Fibroblast of lung (primary cell): ENCODE measurements around the gene IL19. TPM values are rescaled to one million over a fixed set of nuclear protein-coding genes. Genes with fewer than 3 reads are reported as not detected.

ENCODE experiments used
- DNase-seq, 2 donors: peaks; one replicate each; pipeline versions ENCODE4 v3.0.0 to v3.0.0-alpha.2; 2010; ENCODE audit warnings: low read depth in 2 of 2
- H2AFZ ChIP-seq: 2 replicates; pipeline ENCODE4 v1.5.1; 2012; ENCODE audit warnings: low read length, control low read depth, inconsistent platforms
- H3K27ac ChIP-seq: 2 replicates; pipeline ENCODE4 v1.5.1; 2011; ENCODE audit warnings: low read length, control low read depth; ENCODE audit not compliant: insufficient read depth
- H3K27me3 ChIP-seq: 2 replicates; pipeline ENCODE4 v1.5.1; 2011; ENCODE audit warnings: mild to moderate bottlenecking, low read length; ENCODE audit not compliant: control insufficient read depth, insufficient read depth
- H3K36me3 ChIP-seq: 2 replicates; pipeline ENCODE4 v1.5.1; 2011; ENCODE audit warnings: low read length; ENCODE audit not compliant: control insufficient read depth, insufficient read depth
- H3K4me1 ChIP-seq: 2 replicates; pipeline ENCODE4 v1.5.1; 2011; ENCODE audit warnings: low read length; ENCODE audit not compliant: control insufficient read depth, insufficient read depth; ENCODE audit errors: extremely low read depth
- H3K4me2 ChIP-seq: 2 replicates; pipeline ENCODE4 v1.5.1; 2011; ENCODE audit warnings: low read length, control low read depth; ENCODE audit not compliant: insufficient read depth; ENCODE audit errors: extremely low read depth
- H3K4me3 ChIP-seq, 4 experiments: fragments of 200-600 bp in 1 of 4; sonication (generic) in 1 of 4; replicated peaks in 1 of 4; 2 replicates each; pipeline ENCODE4 v1.5.1; 2011 to 2016; ENCODE audit warnings: low read length in 4 of 4, low read depth in 3 of 4, mild to moderate bottlenecking in 3 of 4, control low read depth in 2 of 4, inconsistent platforms in 1 of 4, mixed read lengths in 1 of 4; ENCODE audit not compliant: insufficient read depth in 1 of 4; ENCODE audit errors: control extremely low read depth in 1 of 4
- H3K79me2 ChIP-seq: 2 replicates; pipeline ENCODE4 v1.5.1; 2012; ENCODE audit warnings: mild to moderate bottlenecking, low read length, inconsistent platforms; ENCODE audit not compliant: control insufficient read depth, insufficient read depth
- H3K9ac ChIP-seq: 2 replicates; pipeline ENCODE4 v1.5.1; 2011; ENCODE audit warnings: mild to moderate bottlenecking, low read length, control low read depth; ENCODE audit not compliant: insufficient read depth
- H3K9me3 ChIP-seq: 2 replicates; pipeline ENCODE4 v1.5.1; 2012; ENCODE audit warnings: low read depth, low read length; ENCODE audit not compliant: control insufficient read depth, insufficient read depth
- H4K20me1 ChIP-seq: 2 replicates; pipeline ENCODE4 v1.5.1; 2011; ENCODE audit warnings: low read length; ENCODE audit not compliant: control insufficient read depth, insufficient read depth; ENCODE audit errors: extremely low read depth
- CTCF ChIP-seq, 2 donors: IDR thresholded peaks in 1 of 2; conservative IDR thresholded peaks in 1 of 2; 1 replicate in 1 of 2; 2 replicates in 1 of 2; pipeline ENCODE4 v1.5.1; 2011 to 2012; ENCODE audit warnings: low read length in 2 of 2, control low read depth in 1 of 2, inconsistent platforms in 1 of 2, low read depth in 1 of 2, mild to moderate bottlenecking in 1 of 2
- EZH2 ChIP-seq: IDR thresholded peaks from 2 replicates; pipeline ENCODE4 v1.5.1; 2012; ENCODE audit warnings: low read length, control low read depth, mild to moderate bottlenecking; ENCODE audit errors: missing control alignments
- polyA minus RNA-seq: library from RNA; depleted of rRNA, polyadenylated mRNA; stranded (reverse); fragments of >200 nt; gene quantifications from 2 replicates; pipeline ENCODE4 v1.2.3, GENCODE V29; 2011; ENCODE audit warnings: low replicate concordance
- polyA plus RNA-seq, 2 donors: library from polyadenylated mRNA; depleted of rRNA in 1 of 2; stranded (reverse) in 1 of 2; unstranded in 1 of 2; fragments of >200 nt; gene quantifications; 2 replicates each; pipeline ENCODE4 v1.2.1, GENCODE V29; 2011 to 2012; ENCODE audit warnings: missing spikeins in 1 of 2
- total RNA-seq: library from RNA; depleted of rRNA; stranded (reverse); fragments of >200 nt; gene quantifications from 2 replicates; pipeline ENCODE4 v1.2.1, GENCODE V29; 2014

The IL19 gene, protein sequence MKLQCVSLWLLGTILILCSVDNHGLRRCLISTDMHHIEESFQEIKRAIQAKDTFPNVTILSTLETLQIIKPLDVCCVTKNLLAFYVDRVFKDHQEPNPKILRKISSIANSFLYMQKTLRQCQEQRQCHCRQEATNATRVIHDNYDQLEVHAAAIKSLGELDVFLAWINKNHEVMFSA
- total RNA-seq, result not detected in 2 replicates
- not detected in 2 replicates for polyA plus RNA-seq
- not detected in 2 replicates for polyA plus RNA-seq (2012)
- polyA minus RNA-seq, result not detected in 2 replicates

- H3K36me3 ChIP-seq, result no peaks in the 10 kb centered on the region
- TF ChIP-seq EZH2 (no peak), CTCF (conservative IDR thresholded peaks at IDR 0.05 in 1 of 2, IDR thresholded peaks at IDR 0.05 in 1 of 2; ENCODE audit: low read depth in 1 of 2, low read length in 2 of 2) (no peak)
- no peaks in the 10 kb centered on the region for H3K9me3 ChIP-seq
- H3K79me2 ChIP-seq, result no peaks in the 10 kb centered on the region
- no peak within 1 kb of the TSS for H3K9ac ChIP-seq
- no peak within 1 kb of the TSS for H2AFZ ChIP-seq
- H3K4me2 ChIP-seq, result no peak within 1 kb of the TSS
- no peaks in the 10 kb centered on the region for H4K20me1 ChIP-seq
- no peak within 1 kb of the TSS for H3K4me3 ChIP-seq
- peaks cover 7% of the 10 kb centered on the region for H3K4me1 ChIP-seq
- H3K27me3 ChIP-seq, result no peaks in the 10 kb centered on the region
- DNase-seq, result peak; percentile 13 to 85
- H3K27ac ChIP-seq, result no peak within 1 kb of the TSS
Measured at GRCh38 chr1:206770531-206771337, at the start of gene IL19. Gene IL19, plus strand, starts transcription at chr1:206770773. Its CDS starts 65,890 bp downstream, at chr1:206836663.

DNA sequence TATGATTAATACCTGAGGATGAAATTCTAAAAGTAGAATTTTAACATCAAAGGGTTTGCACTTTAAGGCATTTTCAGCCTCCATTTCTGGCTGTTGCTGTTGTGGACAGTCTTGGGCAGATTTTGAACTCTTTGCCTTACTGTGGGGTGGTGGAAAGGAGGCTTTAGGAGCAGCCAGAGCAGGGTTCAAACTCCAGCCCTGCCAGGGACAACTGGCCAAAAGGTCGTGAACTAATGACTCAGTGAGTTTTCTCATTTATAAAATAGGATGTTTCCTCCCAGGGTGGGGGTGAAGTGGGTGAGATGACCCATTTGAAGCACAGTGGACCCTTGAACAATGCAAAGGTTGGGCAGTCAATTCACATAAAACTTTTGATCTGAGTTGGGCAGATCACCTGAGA is 49.1 kb upstream of the IL19 start:
- H2AFZ ChIP-seq, result no peak overlapping the region
- no peaks in the 10 kb centered on the region for H3K9me3 ChIP-seq
- H3K27me3 ChIP-seq, result no peaks in the 10 kb centered on the region
- H3K4me2 ChIP-seq, result no peak overlapping the region
- no peak overlapping the region for H3K9ac ChIP-seq
- peaks cover 17% of the 10 kb centered on the region for H3K4me1 ChIP-seq
- peaks cover 78% of the 10 kb centered on the region for H3K79me2 ChIP-seq
- peaks cover 2% of the 10 kb centered on the region for H4K20me1 ChIP-seq
- no peak for DNase-seq
- TF ChIP-seq EZH2 (no peak), CTCF (conservative IDR thresholded peaks at IDR 0.05 in 1 of 2, IDR thresholded peaks at IDR 0.05 in 1 of 2; ENCODE audit: low read depth in 1 of 2, low read length in 2 of 2) (no peak)
- no peak overlapping the region for H3K27ac ChIP-seq
- no peaks in the 10 kb centered on the region for H3K36me3 ChIP-seq
- H3K4me3 ChIP-seq, result no peak overlapping the region

DNA sequence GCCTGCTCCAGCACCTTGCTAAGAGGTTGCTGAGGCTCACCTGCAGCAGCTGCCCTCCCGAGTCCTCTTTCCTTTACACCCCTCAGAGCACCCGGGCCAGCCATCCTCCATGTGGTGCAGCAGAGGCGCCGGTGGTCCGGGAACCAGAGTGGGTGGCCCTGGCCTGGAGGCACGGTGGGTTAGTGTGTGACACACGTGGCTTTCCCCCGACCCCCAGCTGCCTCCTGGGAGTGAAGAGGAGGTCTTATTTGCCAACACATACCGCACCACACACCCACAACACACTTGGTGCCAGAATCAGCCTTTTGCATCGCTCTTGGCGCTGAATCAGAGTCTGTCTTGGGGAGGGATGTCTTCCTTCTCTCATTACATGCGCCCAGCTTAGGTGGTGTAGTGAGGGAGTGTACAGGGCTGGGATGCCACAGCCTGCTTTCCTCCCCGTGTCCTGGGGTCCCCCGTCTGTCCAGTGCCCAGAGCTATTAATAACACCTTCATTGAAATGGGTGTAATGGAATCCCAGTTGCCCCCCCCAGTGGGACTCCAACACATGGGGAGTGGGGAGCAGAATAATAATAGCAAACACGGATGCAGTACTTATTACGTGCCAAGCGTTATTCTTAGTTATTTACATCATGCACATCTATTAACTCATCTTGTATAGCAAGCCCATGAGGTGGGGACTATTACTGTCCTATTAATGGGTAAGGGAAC is 47.7 kb upstream of the IL19 start:
- Histone ChIP-seq H3K36me3 (no peaks in the 10 kb centered on the region), H3K79me2 (peaks cover 78% of the 10 kb centered on the region), H3K9me3 (no peaks in the 10 kb centered on the region), H3K4me1 (peaks cover 13% of the 10 kb centered on the region), H2AFZ (no peak overlapping the region), H3K4me3 (no peak overlapping the region), H3K27ac (peak overlapping the region; percentile 55), H3K27me3 (no peaks in the 10 kb centered on the region), H4K20me1 (peaks cover 7% of the 10 kb centered on the region), H3K4me2 (no peak overlapping the region), H3K9ac (no peak overlapping the region)
- TF ChIP-seq CTCF (conservative IDR thresholded peaks at IDR 0.05 in 1 of 2, IDR thresholded peaks at IDR 0.05 in 1 of 2; ENCODE audit: low read depth in 1 of 2, low read length in 2 of 2) (no peak), EZH2 (no peak)
- DNase-seq, result peak; percentile 45 to 78
